Subcutaneous abdominal adipose tissue (tissue), 5 donors: ENCODE results near the gene HUS1B.

Source experiments
- H3K27ac ChIP-seq: one replicate; pipeline ENCODE4 v1.7.0; 2013; ENCODE audit warnings: low read depth, mild to moderate bottlenecking, inconsistent platforms, low read length, moderate library complexity
- H3K27me3 ChIP-seq, 5 donors: one replicate each; pipeline ENCODE4 v1.7.0; 2013; ENCODE audit warnings: low read length in 5 of 5, inconsistent platforms in 1 of 5; ENCODE audit not compliant: control insufficient read depth in 5 of 5, insufficient read depth in 4 of 5
- H3K36me3 ChIP-seq, 5 donors: one replicate each; pipeline ENCODE4 v1.7.0; 2013; ENCODE audit warnings: low read length in 5 of 5; ENCODE audit not compliant: control insufficient read depth in 5 of 5, insufficient read depth in 5 of 5
- H3K4me1 ChIP-seq, 5 donors: one replicate each; pipeline ENCODE4 v1.7.0; 2013; ENCODE audit warnings: low read length in 5 of 5, mild to moderate bottlenecking in 3 of 5, moderate library complexity in 1 of 5; ENCODE audit not compliant: control insufficient read depth in 5 of 5, insufficient read depth in 5 of 5
- H3K4me3 ChIP-seq, 5 donors: one replicate each; pipeline ENCODE4 v1.7.0; 2013; ENCODE audit warnings: low read length in 5 of 5, low read depth in 1 of 5
- H3K9ac ChIP-seq, 5 donors: one replicate each; pipeline ENCODE4 v1.7.0; 2013; ENCODE audit warnings: low read length in 5 of 5, mild to moderate bottlenecking in 4 of 5, moderate library complexity in 3 of 5
- H3K9me3 ChIP-seq, 5 donors: one replicate each; pipeline ENCODE4 v1.7.0; 2013; ENCODE audit warnings: low read length in 5 of 5; ENCODE audit not compliant: control insufficient read depth in 5 of 5
- donor health status: healthy.
- donor health status: healthy.
- donor health status: healthy.
- donor health status: healthy.
- donor health status: healthy.

The HUS1B gene

DNA sequence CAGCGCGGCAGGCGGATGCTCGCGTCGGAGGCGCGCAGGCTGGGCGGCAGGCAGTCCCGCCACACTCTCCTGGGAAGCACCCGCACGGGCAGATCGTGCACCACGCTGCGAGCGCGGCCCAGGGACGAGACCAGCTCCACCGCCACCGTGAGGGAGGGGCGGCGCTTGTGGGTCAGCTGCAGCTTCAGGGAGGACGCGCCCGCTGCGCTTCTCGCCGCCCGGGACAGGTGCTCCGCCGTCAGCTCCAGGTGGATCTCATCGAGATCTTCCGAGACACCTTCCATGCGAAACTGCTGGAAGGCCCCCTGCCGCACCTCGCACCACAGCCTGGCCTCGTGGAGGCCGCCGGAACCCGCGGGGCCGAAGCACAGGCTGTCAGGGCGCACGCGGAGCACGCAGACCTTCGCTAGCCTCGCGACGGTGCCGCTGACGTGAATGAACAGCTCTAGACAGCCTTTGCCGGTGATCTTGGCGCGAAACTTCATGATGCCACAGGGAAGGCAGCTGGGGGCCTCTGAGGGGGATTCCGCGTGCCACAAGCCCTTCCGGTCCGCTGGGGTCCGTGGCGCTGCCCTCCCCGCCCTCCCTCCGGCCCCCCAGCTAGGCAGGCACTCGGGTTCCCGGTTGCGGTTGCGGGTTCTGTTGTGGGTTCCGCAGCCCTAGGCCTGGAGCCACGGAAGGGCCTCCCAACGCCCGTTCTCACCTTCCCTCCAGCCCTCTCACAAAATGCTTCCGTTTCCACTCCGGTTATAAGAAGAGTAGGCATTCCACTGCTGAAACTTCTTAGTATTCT is at the start of gene HUS1B:
Gene HUS1B (minus strand): TSS at position 641 of the 793 bp plus-strand sequence. CDS start 156 bp downstream, at position 485.
- Histone ChIP-seq H3K27me3 (no peaks in the 10 kb centered on the region), H3K36me3 (peaks cover 7 to 10% (median 8%) of the 10 kb centered on the region in 5 donors), H3K9me3 (peaks cover 0 to 11% (median 2%) of the 10 kb centered on the region in 5 donors), H3K27ac (no peak within 1 kb of the TSS), H3K4me1 (peaks cover 0 to 26% (median 19%) of the 10 kb centered on the region in 5 donors), H3K4me3 (no peak within 1 kb of the TSS), H3K9ac (no peak within 1 kb of the TSS)

DNA sequence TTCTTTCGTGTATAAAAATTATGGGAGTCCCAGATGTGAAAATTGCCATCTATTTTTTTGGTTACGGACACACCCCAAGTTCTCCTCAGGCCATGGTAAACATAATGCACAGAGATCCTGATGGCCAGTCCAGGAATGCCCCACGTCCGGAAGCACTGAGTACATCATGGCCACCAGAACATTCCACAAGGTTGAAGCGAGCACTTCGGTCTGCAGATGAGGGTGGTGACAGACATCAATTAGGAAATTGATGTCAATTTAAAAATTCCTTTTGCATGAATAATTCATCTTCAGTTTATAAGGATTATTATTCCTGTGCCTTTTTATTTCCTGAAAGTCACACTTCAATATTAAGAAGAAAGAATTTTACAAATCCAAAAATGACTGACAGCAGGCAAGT is 49.2 kb upstream of the HUS1B start:
- H3K27me3 ChIP-seq = peaks cover 3 to 6% (median 5%) of the 10 kb centered on the region in 5 donors
- no peaks in the 10 kb centered on the region for H3K9me3 ChIP-seq
- no peak overlapping the region for H3K4me3 ChIP-seq
- H3K27ac ChIP-seq = no peak overlapping the region
- H3K4me1 ChIP-seq = peaks cover 0 to 12% (median 10%) of the 10 kb centered on the region in 5 donors
- H3K36me3 ChIP-seq = no peaks in the 10 kb centered on the region
- H3K9ac ChIP-seq = no peak overlapping the region

DNA sequence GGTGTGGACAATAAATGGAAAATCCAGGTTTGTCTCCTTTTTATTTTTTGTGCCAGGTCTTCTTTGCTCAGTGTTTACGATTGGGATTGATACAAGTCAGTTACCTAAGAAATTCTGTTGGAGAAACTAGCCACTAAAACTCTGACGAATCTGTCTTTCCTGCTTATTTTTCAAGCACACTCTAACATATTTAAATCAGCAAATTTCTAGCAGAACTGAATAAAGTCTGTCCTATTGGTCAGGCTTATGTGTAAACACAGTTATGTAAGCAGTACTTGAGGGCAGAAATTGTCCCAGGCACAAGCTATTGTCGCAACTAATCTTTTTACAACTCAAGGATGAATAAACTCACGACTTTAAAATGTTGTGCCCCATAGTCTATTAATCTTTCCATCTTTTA is 48.1 kb upstream of the HUS1B start:
- Histone ChIP-seq H3K9ac (no peak overlapping the region), H3K27me3 (peaks cover 3 to 6% (median 5%) of the 10 kb centered on the region in 5 donors), H3K4me3 (no peak overlapping the region), H3K9me3 (no peaks in the 10 kb centered on the region), H3K27ac (no peak overlapping the region), H3K36me3 (no peaks in the 10 kb centered on the region), H3K4me1 (peaks cover 0 to under 1% (median 0%) of the 10 kb centered on the region in 5 donors)

DNA sequence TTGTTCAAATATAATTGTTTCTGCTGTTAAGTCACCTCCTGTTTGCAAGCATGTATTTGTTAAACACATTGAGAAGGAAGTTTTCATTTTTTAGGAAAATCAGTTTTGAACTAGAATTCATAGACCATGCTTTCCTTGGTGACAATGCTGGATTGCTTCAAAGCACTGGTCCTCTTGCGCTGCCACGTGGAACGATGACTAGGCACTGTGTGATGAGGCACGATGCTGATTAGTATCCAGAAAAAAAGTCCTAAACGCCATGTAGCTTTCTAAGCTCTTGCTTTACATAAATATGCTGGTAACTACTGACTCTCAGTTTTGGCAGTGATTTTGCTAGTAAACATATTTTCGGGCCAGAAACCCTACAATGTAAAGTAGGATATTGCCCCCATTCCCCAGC is 47.1 kb upstream of the HUS1B start:
- Histone ChIP-seq H3K27ac (no peak overlapping the region), H3K9me3 (no peaks in the 10 kb centered on the region), H3K36me3 (no peaks in the 10 kb centered on the region), H3K9ac (no peak overlapping the region), H3K4me1 (no peaks in the 10 kb centered on the region), H3K4me3 (no peak overlapping the region), H3K27me3 (peaks cover 3 to 6% (median 5%) of the 10 kb centered on the region in 5 donors)

DNA sequence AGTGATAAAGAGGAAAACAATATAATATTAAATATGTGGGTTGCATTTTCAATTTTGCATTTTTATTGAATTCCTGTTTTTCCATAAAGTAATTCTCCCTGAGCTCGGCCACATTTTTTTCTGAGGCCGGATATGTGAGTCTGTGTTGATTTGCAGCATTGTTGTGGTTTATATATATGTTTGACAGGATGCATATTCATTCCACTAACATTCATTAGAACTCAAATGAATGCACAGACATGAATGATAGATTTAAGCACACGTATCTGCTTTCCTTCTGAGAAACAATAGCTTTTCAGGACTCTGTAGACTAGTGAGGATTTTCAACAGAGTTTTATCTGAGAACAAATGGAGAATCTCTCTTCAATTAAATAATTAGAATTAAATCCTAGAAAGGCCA is 46.7 kb upstream of the HUS1B start:
- Histone ChIP-seq H3K9ac (no peak overlapping the region), H3K4me3 (no peak overlapping the region), H3K27ac (no peak overlapping the region), H3K27me3 (peaks cover 3 to 8% (median 5%) of the 10 kb centered on the region in 5 donors), H3K9me3 (no peaks in the 10 kb centered on the region), H3K4me1 (no peaks in the 10 kb centered on the region), H3K36me3 (no peaks in the 10 kb centered on the region)

DNA sequence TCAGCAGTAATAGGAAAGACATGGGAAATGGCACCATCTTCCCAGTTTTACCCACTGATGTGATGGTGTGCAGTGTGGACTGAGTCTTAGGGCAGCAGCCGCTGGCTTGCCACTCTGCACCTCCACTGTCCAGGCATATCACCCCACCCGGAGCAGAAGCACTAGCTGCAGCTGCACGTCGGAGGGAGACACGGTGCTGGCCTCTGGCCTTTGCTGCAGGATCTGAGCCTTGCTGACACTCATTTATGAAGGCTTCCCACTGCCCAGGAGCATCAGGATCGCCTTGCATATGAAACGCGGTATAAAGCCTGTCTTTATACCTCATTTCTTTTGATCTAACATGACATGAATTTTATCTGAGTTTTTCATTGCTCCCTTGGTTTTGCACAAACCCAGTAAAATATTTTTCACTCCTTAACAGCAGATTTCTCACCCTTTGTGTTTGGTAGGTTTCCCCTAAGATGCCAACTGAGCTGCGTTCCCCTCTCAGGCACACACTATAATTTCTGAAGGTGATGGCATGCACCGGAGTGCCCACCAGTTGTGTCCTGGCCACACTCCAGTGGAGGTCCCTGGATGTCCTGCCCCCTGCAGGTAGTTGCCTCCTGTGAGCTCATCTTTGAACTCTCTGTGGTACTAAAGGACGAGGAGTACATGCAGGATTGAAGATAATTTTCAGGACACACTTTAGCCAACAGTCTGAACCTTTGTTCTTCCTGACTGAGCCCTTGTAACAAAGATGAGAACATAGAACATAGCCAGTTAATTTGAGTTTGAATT is 45.0 kb upstream of the HUS1B start:
- Histone ChIP-seq H3K4me1 (no peaks in the 10 kb centered on the region), H3K9me3 (no peaks in the 10 kb centered on the region), H3K27ac (no peak overlapping the region), H3K4me3 (no peak overlapping the region), H3K36me3 (no peaks in the 10 kb centered on the region), H3K9ac (no peak overlapping the region), H3K27me3 (peaks cover 3 to 7% (median 3%) of the 10 kb centered on the region in 5 donors)

DNA sequence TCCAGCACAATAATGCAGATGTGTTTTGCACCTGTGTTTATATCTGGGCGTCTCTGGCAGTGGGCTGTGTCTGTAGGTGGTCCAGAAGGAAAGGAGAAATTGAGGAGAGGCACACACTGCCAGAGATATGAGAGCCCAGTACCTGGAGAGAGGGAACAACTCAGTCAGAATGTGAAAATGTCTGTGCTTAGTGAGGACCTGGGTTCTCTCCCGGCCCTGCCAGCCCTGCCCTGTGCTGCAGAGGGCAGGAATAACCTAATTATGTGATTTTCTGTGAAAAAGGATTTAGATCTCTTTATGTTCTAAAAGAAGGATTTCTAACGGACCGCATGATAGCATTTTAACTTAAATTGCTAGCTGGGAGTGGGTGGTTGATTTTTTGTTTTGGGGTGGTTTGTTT is 44.3 kb upstream of the HUS1B start:
- Histone ChIP-seq H3K4me1 (no peaks in the 10 kb centered on the region), H3K36me3 (no peaks in the 10 kb centered on the region), H3K9me3 (no peaks in the 10 kb centered on the region), H3K9ac (no peak overlapping the region), H3K4me3 (no peak overlapping the region), H3K27me3 (peaks cover 0 to 4% (median 2%) of the 10 kb centered on the region in 5 donors), H3K27ac (no peak overlapping the region)

DNA sequence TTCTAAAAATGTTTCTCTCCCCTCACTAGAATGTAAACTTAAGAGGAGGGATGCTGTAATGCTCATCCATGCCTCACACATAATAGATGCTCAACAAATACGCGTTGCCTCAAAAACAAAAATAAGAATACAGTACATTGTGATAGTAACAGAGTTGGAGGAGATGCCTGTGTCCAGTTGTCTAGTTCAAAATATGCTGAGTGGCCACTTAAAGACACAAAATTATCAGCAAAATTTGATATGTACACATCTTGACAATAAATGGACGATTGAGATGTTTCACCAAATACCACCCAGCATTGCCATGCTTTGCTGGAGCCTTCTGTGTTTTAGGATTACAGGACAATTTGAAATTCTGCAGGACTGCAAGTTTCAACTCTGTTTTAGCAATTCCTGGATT is 43.6 kb upstream of the HUS1B start:
- Histone ChIP-seq H3K36me3 (no peaks in the 10 kb centered on the region), H3K9ac (no peak overlapping the region), H3K4me3 (no peak overlapping the region), H3K9me3 (no peaks in the 10 kb centered on the region), H3K27ac (no peak overlapping the region), H3K27me3 (peaks cover 0 to 4% (median 2%) of the 10 kb centered on the region in 5 donors), H3K4me1 (no peaks in the 10 kb centered on the region)

DNA sequence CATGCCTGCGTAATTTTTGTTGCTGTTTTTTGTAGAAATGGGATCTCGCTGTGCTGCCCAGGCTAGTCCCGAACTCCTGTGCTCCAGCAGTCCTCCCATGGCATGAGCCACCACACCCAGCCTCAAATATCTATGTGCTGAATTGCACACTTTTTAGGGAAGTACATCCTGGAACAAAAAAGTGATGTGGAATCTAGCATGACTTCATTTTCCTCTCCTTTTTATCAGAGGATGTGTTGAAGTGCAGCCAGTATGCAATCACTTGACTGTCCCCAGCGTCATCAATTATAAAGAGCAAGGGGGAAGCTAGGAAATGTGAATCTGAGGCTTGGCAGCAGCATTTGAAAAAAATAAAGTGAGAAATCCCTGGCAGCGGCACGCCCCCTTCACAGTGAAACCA is 42.4 kb upstream of the HUS1B start:
- no peaks in the 10 kb centered on the region for H3K36me3 ChIP-seq
- H3K27me3 ChIP-seq = peaks cover 0 to 4% (median 2%) of the 10 kb centered on the region in 5 donors
- H3K9ac ChIP-seq = no peak overlapping the region
- H3K9me3 ChIP-seq = no peaks in the 10 kb centered on the region
- no peaks in the 10 kb centered on the region for H3K4me1 ChIP-seq
- H3K4me3 ChIP-seq = no peak overlapping the region
- H3K27ac ChIP-seq = no peak overlapping the region
